Measurements from ENCODE around the gene CIT.

CIT gene

DNA sequence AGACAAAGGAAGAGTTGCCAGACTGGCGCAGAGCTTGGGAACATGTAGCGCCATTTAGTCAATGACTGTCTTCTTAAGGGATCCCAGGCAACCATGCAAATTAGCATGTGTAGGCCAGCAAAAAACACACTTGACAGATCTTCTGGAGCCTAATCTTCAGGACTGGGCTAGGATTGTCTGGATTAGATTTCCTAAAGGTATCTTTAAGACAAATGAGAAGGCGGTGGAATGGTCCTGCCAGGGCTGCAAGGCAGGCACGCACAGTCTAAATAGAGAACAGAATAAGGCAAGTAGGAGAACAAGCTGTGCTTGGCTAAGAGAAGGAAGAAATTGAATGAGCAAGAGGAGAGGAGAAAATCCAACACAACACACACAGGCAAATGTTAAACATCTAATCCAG lies 80.0 kb downstream of the CIT start:
- no peak for DNase-seq

- no peak for DNase-seq
These were observed 80.8 kb downstream of the CIT start for GRCh38 chr12:119796292-119796691.

DNA sequence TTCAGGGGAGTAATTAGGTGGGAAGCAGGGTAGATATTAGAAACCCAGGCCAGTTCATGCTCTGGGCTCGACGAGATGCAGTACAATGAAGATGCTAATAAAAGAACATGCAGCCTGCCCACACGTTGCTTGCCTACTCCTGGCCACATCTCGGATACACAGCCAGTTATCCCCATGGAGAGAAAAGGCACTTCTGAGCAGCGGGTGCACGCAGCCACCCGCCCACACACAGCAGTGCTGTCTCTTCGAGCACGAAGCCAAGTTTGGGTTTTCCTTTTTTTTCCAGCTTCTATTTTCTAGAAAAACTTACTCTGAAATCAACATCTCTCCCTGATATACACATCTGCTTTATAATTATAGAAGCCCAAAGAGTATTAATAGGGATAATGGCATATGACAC lies 85.7 kb downstream of the CIT start:
- DNase-seq, result no peak

DNA sequence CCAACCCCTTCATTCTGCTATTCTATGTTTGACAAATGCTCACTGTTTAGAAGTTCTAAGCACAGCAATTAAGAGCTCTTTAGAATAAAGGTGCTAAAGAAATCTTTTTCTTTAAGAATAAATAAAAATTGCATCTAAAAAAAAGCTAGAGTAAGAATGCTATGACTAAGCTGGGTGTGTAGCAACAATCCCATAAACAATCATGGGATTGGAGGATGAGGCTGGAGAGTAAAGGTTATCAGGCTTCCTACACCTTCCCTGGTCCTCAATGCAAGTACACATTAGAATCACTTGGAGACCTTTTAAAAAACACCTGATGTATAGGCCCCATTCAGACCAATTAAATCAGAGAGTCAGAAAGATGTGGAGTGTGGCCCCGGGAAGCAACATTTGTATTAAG lies 88.3 kb downstream of the CIT start:
- DNase-seq, result no peak

GRCh38 chr12:119786539-119786938 lies 90.6 kb downstream of the CIT start:
- no peak for DNase-seq

DNA sequence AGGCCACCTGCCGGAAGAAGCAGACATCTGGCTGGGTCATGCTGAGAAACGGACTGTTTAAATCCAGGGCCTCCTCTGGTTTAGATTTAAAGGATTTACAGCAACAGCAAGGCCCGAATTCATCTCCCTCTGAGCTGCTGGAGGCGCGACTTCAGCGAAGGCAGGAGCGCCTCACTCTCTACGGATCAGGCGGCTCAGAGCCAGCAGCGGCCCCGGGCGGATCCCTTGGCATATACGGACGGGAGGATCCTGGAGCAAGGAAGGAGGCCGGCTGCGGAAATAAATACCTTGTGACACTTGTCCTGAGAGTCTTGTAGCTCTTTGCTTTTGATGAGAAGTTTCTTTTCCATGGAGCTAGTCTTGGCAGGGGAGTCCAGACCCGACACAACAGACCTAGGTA lies 92.4 kb downstream of the CIT start:
- DNase-seq, result no peak

DNA sequence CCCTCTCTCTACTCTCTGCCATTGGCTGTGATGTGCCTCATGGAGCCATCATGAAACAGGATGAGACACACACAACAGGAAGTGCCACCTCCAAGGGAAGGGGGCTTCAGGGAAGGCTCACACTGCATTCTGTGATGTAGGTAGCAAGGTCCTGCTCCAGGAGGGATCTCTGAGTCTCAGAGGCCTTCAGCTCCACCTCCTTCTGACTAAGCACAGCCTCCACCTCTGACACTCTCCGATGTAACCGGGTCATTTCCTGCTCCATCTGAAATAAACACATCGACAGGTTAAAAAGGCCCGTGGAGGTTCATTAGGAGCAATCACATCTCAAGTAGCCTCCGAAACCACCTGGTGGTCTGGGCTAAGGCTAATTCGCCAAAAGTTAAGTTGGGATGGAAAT lies 93.3 kb downstream of the CIT start:
- no peak for DNase-seq

DNA sequence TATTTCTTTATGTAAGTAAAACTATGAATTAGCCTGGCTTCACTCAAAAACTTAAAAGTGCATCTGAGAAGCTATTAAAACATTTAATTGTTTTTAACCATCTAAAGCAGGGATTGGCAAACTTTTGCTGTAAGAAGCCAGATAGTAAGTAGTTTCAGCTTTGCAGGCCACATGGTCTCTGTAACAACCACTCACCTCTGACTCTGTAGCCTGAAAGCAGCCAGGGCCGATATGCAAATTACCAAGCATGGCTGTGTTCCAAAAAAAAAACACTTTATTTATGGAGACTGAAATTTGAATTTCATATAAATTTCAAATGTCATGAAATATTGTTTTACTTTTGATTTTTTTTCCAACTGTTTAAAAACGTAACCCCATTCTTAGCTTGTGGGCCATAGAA lies 95.3 kb downstream of the CIT start:
- no peak for DNase-seq

- peak; percentile 22 for DNase-seq
These were observed 96.2 kb downstream of the CIT start for GRCh38 chr12:119780786-119781434.

- DNase-seq, result no peak
These were observed 101.7 kb downstream of the CIT start for GRCh38 chr12:119775246-119775895.

DNA sequence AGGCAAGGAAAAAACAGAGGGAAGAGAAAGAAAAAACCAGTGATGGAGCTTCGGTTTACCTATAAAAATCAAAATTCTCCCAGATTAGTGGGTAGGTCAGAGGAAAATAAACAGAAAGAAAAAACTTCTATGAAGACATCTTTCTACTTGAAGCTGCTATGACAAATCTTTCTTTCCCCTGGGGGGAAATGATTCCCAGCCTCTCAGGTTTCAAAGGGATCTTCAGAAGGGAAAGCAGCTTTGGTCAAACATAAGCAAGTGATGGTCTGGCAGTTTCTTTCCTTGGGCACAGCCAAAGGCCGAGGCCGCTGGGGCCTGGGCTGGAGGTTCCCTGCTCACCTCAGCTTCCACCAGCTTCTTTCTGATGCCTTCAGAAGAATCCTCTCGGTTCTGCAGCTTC lies 104.7 kb downstream of the CIT start:
- no peak for DNase-seq

DNA sequence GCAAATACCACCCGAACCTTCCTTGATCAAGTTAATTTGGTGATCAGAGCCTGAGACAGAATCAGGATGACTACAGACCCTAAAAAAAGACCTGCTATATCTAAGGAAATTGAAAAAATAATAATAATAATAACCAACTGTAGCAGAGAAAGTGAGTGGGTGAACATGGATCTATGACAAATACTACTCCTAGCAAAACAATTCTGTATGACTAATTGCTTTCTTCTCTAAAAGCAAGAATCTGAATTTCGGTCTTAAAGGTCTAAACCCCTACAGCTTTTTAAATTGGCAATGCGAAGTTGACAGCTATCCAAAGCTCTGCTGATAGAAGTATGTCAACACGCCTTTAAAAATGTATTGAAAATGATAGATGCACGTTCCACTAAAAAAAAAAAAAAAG lies 107.0 kb downstream of the CIT start:
- no peak for DNase-seq

- no peak for DNase-seq
These were observed 114.5 kb downstream of the CIT start for GRCh38 chr12:119762619-119763018.

DNA sequence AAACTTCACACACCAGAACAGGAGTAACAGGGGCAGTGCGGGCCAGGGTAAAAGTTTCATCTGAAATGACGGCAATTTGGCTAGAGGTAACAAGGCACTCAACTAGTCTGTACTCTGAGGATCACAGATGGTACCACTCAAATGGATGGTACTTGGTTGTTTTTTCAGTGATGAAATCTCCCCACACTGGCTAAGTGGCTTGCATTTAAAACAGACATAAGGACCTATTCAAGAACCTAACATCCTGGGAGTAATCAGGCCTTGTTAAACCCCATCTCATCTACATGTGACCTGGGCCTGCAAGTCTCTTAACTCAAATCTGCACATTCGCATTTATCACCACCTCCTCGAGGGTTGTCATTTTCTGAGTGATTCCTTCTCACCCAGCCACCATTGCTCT lies 118.4 kb downstream of the CIT start:
- no peak for DNase-seq

GRCh38 chr12:119758234-119758633 lies 118.9 kb downstream of the CIT start:
- no peak for DNase-seq

DNA sequence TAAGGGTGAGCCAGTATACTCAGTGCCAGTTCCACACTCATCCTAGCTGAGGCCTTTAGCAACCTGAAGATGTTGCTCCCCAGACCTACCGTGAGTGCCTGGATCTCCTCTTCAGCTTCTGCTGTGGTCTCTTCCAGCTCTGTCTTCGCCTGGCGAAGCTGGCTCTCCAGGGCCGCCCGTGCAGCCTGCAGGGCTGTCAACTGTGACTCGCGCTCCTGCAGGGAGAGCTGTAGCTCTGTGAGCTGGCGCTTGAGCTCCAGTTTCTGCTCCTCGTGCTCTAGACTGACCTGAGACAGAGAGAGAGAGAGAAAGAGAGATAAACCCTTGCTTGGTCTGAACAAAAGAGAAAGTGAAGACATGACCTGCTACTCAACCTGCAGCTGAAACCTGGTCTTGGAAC lies 125.2 kb downstream of the CIT start:
- DNase-seq, result no peak

GRCh38 chr12:119749666-119750065 lies 127.5 kb downstream of the CIT start:
- no peak for DNase-seq

- no peak for DNase-seq
These were observed 128.6 kb downstream of the CIT start for GRCh38 chr12:119748497-119748896.

DNA sequence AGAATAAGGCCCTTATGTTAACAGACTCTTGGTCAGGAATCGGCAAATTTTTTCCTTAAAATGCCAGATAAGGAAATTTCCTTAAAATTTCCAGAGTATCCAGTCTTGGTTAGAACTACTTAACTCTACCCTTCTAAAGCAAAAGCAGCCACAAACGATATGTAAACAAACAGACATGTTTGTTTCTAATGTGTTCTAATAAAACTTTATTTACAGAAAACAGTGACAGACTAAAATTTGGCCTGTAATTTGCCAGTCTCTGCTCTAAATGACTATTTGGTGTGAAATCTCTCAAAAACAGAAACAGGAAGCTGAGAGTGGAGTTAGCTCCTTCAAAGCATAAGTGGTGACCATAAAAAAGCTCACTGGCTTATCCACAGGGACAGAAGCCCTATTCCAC lies 131.0 kb downstream of the CIT start:
- DNase-seq, result no peak

- DNase-seq, result no peak
These were observed 132.1 kb downstream of the CIT start for GRCh38 chr12:119744900-119745606.

GRCh38 chr12:119742700-119743099 lies 134.4 kb downstream of the CIT start:
- DNase-seq, result no peak

- DNase-seq, result no peak
These were observed 136.3 kb downstream of the CIT start for GRCh38 chr12:119740830-119741229.

- no peak for DNase-seq
These were observed 142.0 kb downstream of the CIT start for GRCh38 chr12:119735079-119735478.

- no peak for DNase-seq
These were observed 146.7 kb downstream of the CIT start for GRCh38 chr12:119730381-119730780.

DNA sequence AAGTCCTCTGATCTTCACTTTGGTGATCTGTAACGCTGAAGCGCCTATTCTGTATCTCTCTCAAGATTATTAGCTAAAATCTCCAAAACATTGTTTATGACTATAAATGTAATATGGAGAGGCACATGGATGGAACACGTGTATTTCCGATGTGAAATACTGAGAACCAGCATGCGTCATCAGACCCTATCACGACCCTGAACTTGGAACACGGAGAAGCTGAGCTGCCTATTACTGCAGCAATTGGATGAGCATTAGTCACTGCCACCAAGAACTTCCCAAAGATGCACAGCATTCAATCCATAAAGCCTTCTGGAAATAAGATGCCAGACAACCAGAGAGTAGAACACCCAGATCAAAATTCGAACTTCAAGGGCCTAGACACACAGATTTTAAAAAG lies 147.2 kb downstream of the CIT start:
- no peak for DNase-seq
